ENCODE data around the gene EHMT1.

DNA sequence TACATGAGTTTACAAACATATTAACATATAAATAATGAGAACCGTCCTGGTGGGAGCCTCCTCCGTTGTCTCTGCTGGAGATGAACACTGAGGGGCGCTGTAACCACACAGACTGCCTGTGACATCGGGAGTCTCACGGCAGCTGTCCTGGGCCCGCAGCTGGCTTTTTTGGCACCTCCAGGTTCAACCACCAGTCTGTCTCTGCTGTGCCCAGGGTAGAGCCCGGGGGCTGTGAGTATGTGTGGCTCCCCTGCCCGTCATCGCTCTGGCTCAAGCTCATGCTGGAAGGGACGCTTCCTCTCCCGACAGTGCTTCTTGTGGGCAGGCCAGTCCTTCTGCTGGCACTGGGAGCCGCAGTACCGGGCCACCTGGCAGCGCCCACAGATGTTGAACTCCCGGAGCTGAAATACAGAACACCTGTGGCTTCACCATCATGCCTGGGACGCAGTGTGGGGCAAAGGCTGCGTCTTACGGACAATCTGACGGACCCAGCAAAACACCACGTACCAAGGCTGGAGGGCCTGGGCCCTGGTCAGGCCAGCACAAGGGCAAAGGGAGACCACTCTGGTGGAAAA, 36.4 kb upstream of the EHMT1 start:
- TF ChIP-seq, protein P1, sequence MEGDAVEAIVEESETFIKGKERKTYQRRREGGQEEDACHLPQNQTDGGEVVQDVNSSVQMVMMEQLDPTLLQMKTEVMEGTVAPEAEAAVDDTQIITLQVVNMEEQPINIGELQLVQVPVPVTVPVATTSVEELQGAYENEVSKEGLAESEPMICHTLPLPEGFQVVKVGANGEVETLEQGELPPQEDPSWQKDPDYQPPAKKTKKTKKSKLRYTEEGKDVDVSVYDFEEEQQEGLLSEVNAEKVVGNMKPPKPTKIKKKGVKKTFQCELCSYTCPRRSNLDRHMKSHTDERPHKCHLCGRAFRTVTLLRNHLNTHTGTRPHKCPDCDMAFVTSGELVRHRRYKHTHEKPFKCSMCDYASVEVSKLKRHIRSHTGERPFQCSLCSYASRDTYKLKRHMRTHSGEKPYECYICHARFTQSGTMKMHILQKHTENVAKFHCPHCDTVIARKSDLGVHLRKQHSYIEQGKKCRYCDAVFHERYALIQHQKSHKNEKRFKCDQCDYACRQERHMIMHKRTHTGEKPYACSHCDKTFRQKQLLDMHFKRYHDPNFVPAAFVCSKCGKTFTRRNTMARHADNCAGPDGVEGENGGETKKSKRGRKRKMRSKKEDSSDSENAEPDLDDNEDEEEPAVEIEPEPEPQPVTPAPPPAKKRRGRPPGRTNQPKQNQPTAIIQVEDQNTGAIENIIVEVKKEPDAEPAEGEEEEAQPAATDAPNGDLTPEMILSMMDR (IDR thresholded peaks at IDR 0.05; ENCODE audit: insufficient read depth, low read depth, low read length): no peak
- TF ChIP-seq EZH2 (IDR thresholded peaks at IDR 0.05; ENCODE audit: insufficient read depth, low read length): no peak

Data from astrocyte (in vitro differentiated cells and primary cell).